ENCODE results near the gene CASR. TPM values are rescaled to one million over a fixed set of nuclear protein-coding genes. Genes with fewer than 3 reads are reported as not detected.

The CASR gene
- total RNA-seq, 1 experiment from 2014 or later: not detected

DNA sequence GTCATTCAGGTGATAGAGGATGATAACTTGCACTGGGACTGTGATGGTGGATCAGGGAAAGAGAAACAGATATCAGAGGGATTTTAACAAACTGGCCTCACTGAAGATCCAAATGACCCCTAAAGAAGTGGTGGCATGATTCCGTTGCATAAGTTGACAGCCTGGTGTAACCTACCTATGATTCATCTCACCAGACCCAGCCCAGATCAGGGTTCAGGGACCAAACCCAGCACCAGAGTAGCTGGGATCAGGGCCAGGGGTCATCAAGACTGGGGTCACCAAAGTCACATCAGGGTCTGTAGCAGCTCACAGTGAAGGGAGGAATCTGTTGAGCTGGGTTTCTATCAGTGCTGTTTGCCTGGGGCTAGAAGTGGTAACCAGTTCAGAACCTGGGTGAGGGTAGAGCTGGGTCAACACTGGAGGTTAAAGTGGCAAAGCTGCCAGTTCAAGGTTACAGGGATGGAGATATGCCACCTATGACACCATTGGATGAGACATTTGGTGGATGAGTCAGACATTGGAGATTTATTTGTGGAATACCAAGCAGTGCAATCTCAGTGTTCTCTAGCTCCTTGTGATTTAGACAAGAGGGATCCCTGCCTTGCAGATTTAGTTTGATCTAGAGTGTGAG, 35.9 kb downstream of the CASR start:
- intact Hi-C loops (cut with micrococcal nuclease; ENCODE audit: unreplicated experiment): no loop called here
- TF ChIP-seq, protein P1, sequence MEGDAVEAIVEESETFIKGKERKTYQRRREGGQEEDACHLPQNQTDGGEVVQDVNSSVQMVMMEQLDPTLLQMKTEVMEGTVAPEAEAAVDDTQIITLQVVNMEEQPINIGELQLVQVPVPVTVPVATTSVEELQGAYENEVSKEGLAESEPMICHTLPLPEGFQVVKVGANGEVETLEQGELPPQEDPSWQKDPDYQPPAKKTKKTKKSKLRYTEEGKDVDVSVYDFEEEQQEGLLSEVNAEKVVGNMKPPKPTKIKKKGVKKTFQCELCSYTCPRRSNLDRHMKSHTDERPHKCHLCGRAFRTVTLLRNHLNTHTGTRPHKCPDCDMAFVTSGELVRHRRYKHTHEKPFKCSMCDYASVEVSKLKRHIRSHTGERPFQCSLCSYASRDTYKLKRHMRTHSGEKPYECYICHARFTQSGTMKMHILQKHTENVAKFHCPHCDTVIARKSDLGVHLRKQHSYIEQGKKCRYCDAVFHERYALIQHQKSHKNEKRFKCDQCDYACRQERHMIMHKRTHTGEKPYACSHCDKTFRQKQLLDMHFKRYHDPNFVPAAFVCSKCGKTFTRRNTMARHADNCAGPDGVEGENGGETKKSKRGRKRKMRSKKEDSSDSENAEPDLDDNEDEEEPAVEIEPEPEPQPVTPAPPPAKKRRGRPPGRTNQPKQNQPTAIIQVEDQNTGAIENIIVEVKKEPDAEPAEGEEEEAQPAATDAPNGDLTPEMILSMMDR (conservative IDR thresholded peaks at IDR 0.05; ENCODE audit: low read depth, low read length): no peak
- no peak for TF ChIP-seq EZH2 (IDR thresholded peaks at IDR 0.05; ENCODE audit: borderline replicate concordance, low read depth, low read length, poor library complexity, severe bottlenecking)
- H3K27me3 ChIP-seq (replicated peaks; ENCODE audit: insufficient read depth, low read depth, low read length, poor library complexity): peaks cover 33% of the 10 kb centered on the region
- H3K36me3 ChIP-seq (ENCODE audit: insufficient read depth, low read length, poor library complexity, severe bottlenecking): no peaks in the 10 kb centered on the region
- H3K4me1 ChIP-seq (ENCODE audit: insufficient read depth, low read length, poor library complexity, severe bottlenecking): no peaks in the 10 kb centered on the region
- no peak overlapping the region for H3K4me3 ChIP-seq (ENCODE audit: low read depth, low read length, poor library complexity, severe bottlenecking)
- no peak overlapping the region for H3K27ac ChIP-seq (ENCODE audit: low read depth, low read length, poor library complexity, severe bottlenecking)
- no TSS peak for BruUV-seq (replicated peaks)
- POLR2A ChIA-PET (ENCODE audit: low non-redundant PET): interaction anchor here (0.6 kb wide), 1 partner anchor 347 kb away, joined by 4 read pairs; no protein-coding TSS in a partner anchor
- DNase-seq (ENCODE audit: low spot score): no peak
- CTCF ChIA-PET: no interaction called here
- no peaks in the 10 kb centered on the region for H3K9me3 ChIP-seq (ENCODE audit: low read depth, low read length, poor library complexity, severe bottlenecking)

DNA sequence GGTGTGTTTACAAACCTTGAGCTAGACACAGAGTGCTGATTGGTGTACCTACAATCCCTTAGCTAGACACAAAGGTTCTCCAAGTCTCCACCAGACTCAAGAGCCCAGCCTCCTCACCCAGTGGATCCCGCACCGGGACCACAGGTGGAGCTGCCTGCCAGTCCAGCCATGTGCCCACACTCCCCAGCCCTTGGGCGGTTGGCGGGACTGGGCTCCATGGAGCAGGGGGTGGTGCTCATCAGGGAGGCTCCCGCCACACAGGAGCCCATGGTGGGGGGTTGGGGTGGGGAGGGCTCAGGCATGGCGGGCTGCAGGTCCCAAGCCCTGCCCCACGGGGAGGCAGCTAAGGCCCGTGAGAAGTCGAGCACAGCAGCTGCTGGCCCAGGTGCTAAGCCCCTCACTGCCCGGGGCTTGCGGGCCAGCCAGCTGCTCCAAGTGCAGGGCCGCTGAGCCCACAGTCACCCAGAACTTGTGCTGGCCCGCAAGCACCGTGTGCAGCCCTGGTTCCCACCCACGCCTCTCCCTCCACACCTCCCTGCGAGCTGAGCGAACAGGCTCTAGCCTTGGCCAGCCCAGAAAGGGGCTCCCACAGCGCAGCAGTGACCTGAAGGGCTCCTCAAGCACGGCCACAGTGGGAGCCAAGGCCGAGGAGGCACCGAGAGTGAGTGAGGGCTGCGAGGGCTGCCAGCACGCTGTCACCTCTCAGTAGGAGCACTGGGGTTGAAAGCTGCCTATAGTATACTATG, 43.7 kb downstream of the CASR start:
- Histone ChIP-seq H3K27ac (ENCODE audit: low read depth, low read length, poor library complexity, severe bottlenecking) (no peak overlapping the region), H3K27me3 (replicated peaks; ENCODE audit: insufficient read depth, low read depth, low read length, poor library complexity) (peaks cover 12% of the 10 kb centered on the region), H3K9me3 (ENCODE audit: low read depth, low read length, poor library complexity, severe bottlenecking) (no peaks in the 10 kb centered on the region), H3K36me3 (ENCODE audit: insufficient read depth, low read length, poor library complexity, severe bottlenecking) (no peaks in the 10 kb centered on the region), H3K4me3 (ENCODE audit: low read depth, low read length, poor library complexity, severe bottlenecking) (no peak overlapping the region), H3K4me1 (ENCODE audit: insufficient read depth, low read length, poor library complexity, severe bottlenecking) (no peaks in the 10 kb centered on the region)
- POLR2A ChIA-PET (ENCODE audit: low non-redundant PET): no interaction called here
- no TSS peak for BruUV-seq (replicated peaks)
- intact Hi-C loops (cut with micrococcal nuclease; ENCODE audit: unreplicated experiment): no loop called here
- DNase-seq (ENCODE audit: low spot score): no peak
- CTCF ChIA-PET: no interaction called here
- TF ChIP-seq, protein P1 (conservative IDR thresholded peaks at IDR 0.05; ENCODE audit: low read depth, low read length): no peak

DNA sequence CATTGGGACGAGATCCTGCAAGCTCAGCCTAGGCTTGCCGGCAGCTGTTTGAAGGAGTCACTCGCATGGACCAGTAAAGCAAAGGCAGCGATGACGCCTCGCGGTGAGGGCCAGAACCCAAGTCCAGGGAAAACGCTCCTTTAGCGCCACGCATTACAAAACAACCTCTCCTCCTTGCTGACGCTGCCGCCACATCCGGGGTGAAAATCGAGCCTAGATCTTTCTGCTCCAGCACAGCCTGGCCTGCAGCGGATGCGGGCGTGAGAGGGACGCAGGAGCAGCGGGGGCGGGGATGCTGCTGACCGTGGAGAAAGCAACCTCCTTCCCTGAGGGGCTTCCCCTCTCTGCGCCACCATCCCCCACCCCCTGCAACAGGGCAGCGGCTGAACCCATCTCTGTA, 46.7 kb downstream of the CASR start:
- BruUV-seq (replicated peaks): no TSS peak
- Histone ChIP-seq H3K4me3 (ENCODE audit: low read depth, low read length, poor library complexity, severe bottlenecking) (no peak overlapping the region), H3K4me1 (ENCODE audit: insufficient read depth, low read length, poor library complexity, severe bottlenecking) (no peaks in the 10 kb centered on the region), H3K27me3 (replicated peaks; ENCODE audit: insufficient read depth, low read depth, low read length, poor library complexity) (peaks cover 23% of the 10 kb centered on the region), H3K27ac (ENCODE audit: low read depth, low read length, poor library complexity, severe bottlenecking) (no peak overlapping the region), H3K9me3 (ENCODE audit: low read depth, low read length, poor library complexity, severe bottlenecking) (no peaks in the 10 kb centered on the region), H3K36me3 (ENCODE audit: insufficient read depth, low read length, poor library complexity, severe bottlenecking) (no peaks in the 10 kb centered on the region)
- POLR2A ChIA-PET (ENCODE audit: low non-redundant PET): no interaction called here
- no peak for TF ChIP-seq EZH2 (IDR thresholded peaks at IDR 0.05; ENCODE audit: borderline replicate concordance, low read depth, low read length, poor library complexity, severe bottlenecking)
- TF ChIP-seq, protein P1 (conservative IDR thresholded peaks at IDR 0.05; ENCODE audit: low read depth, low read length): no peak
- CTCF ChIA-PET: no interaction called here
- DNase-seq (ENCODE audit: low spot score): no peak
- intact Hi-C loops (cut with micrococcal nuclease; ENCODE audit: unreplicated experiment): no loop called here

Measured in A673 (cell line).